Lower lobe of right lung (tissue), 2 donors: ENCODE measurements around the gene SLFN12. TPM values are rescaled to one million over a fixed set of nuclear protein-coding genes. Genes with fewer than 3 reads are reported as not detected.

Source experiments
- ATAC-seq, 2 donors: fragments of 200-7000 bp; cut with Tn5 transposase; one replicate each; pipeline ENCODE4 v1.9.1; 2020 to 2022; ENCODE audit warnings: mild to moderate bottlenecking in 2 of 2, moderate library complexity in 2 of 2
- DNase-seq: peaks from one replicate; pipeline ENCODE4 v3.0.0-alpha.2; 2020
- H3K27ac ChIP-seq: fragments of 200-600 bp; one replicate; pipeline ENCODE4 v1.8.0; 2022
- H3K27me3 ChIP-seq: fragments of 200-600 bp; one replicate; pipeline ENCODE4 v1.8.0; 2022; ENCODE audit warnings: low read depth
- H3K36me3 ChIP-seq: fragments of 200-600 bp; one replicate; pipeline ENCODE4 v1.8.0; 2022; ENCODE audit warnings: mild to moderate bottlenecking
- H3K4me1 ChIP-seq: fragments of 200-600 bp; one replicate; pipeline ENCODE4 v1.8.0; 2022
- H3K4me3 ChIP-seq: fragments of 200-600 bp; one replicate; pipeline ENCODE4 v1.8.0; 2022; ENCODE audit warnings: mild to moderate bottlenecking
- H3K9me3 ChIP-seq: fragments of 200-600 bp; one replicate; pipeline ENCODE4 v1.8.0; 2022
- intact Hi-C: fragments of 100-400 bp; cut with DNase I; formaldehyde crosslinking; loops from one replicate; pipeline ENCODE4 v1.11.0; 2022
- total RNA-seq: library from RNA; stranded (reverse); fragmentation: NEBNext Ultra II Directional; extraction: Animal tissue kit (Norgen Biotek cat#: 25700); gene quantifications from one replicate; pipeline ENCODE4 v1.2.1, GENCODE V29; 2021
- TF ChIP-seq, protein P1 (sequence below): fragments of 200-600 bp; IDR thresholded peaks from one replicate; pipeline ENCODE4 v1.8.0; 2022; ENCODE audit warnings: antibody characterized with exemption, mild to moderate bottlenecking
- donor health status: DM: no; HTN: yes; CAD: no; lungs with severe emphysema.

The SLFN12 gene
- total RNA-seq, 1 donor from 2014 or later = 16.7 TPM

- DNase-seq (peak; percentile 89), ATAC-seq (peak; percentile 94 to 96)
- Histone ChIP-seq H3K4me1 (peaks cover 14% of the 10 kb centered on the region), H3K27me3 (peaks cover 8% of the 10 kb centered on the region), H3K4me3 (peak within 1 kb of the TSS; percentile 67), H3K9me3 (no peaks in the 10 kb centered on the region), H3K36me3 (no peaks in the 10 kb centered on the region), H3K27ac (peak within 1 kb of the TSS; percentile 76)
- TF ChIP-seq, protein P1, sequence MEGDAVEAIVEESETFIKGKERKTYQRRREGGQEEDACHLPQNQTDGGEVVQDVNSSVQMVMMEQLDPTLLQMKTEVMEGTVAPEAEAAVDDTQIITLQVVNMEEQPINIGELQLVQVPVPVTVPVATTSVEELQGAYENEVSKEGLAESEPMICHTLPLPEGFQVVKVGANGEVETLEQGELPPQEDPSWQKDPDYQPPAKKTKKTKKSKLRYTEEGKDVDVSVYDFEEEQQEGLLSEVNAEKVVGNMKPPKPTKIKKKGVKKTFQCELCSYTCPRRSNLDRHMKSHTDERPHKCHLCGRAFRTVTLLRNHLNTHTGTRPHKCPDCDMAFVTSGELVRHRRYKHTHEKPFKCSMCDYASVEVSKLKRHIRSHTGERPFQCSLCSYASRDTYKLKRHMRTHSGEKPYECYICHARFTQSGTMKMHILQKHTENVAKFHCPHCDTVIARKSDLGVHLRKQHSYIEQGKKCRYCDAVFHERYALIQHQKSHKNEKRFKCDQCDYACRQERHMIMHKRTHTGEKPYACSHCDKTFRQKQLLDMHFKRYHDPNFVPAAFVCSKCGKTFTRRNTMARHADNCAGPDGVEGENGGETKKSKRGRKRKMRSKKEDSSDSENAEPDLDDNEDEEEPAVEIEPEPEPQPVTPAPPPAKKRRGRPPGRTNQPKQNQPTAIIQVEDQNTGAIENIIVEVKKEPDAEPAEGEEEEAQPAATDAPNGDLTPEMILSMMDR = no peak
- intact Hi-C loops = no loop called here
These were observed 16.1 kb upstream of the SLFN12 start, which contains the start of gene SLFN13 for GRCh38 chr17:35448214-35448898. SLFN13 (minus strand) TSS chr17:35448766; CDS start chr17:35445680, 3,086 bp downstream.

DNA sequence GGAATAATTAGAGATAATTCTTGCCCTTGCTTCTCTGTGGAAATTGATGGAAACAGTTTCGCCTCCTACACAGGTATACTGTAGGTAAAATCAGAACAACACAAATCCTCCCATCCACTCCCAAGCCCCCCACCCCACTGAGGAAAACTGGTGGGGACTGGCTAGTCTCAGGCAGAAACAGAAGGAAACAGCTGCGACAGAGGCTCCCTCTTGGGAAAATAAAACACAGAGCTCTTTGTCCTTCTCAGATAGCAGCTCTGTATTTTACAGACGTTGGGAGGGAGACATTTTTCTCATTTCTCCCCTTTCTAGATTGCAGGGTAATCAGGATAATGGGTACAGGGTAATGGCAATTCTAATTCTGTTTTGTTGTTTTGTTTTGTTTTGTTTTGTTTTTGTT lies 15.2 kb upstream of the SLFN12 start:
- Histone ChIP-seq H3K9me3 (no peaks in the 10 kb centered on the region), H3K27me3 (peaks cover 8% of the 10 kb centered on the region), H3K36me3 (no peaks in the 10 kb centered on the region), H3K4me3 (peak overlapping the region; percentile 67), H3K27ac (peak overlapping the region; percentile 76), H3K4me1 (peaks cover 14% of the 10 kb centered on the region)
- TF ChIP-seq, protein P1 = no peak
- no peak for DNase-seq
- ATAC-seq = no peak
- intact Hi-C loops = no loop called here

- TF ChIP-seq, protein P1 = no peak
- ATAC-seq (no peak), DNase-seq (no peak)
- Histone ChIP-seq H3K27ac (no peak overlapping the region), H3K4me1 (peaks cover 6% of the 10 kb centered on the region), H3K4me3 (no peak overlapping the region), H3K36me3 (no peaks in the 10 kb centered on the region), H3K27me3 (no peaks in the 10 kb centered on the region), H3K9me3 (no peaks in the 10 kb centered on the region)
- intact Hi-C loops = no loop called here
These were observed 6.1 kb upstream of the SLFN12 start for GRCh38 chr17:35438433-35438832.

DNA sequence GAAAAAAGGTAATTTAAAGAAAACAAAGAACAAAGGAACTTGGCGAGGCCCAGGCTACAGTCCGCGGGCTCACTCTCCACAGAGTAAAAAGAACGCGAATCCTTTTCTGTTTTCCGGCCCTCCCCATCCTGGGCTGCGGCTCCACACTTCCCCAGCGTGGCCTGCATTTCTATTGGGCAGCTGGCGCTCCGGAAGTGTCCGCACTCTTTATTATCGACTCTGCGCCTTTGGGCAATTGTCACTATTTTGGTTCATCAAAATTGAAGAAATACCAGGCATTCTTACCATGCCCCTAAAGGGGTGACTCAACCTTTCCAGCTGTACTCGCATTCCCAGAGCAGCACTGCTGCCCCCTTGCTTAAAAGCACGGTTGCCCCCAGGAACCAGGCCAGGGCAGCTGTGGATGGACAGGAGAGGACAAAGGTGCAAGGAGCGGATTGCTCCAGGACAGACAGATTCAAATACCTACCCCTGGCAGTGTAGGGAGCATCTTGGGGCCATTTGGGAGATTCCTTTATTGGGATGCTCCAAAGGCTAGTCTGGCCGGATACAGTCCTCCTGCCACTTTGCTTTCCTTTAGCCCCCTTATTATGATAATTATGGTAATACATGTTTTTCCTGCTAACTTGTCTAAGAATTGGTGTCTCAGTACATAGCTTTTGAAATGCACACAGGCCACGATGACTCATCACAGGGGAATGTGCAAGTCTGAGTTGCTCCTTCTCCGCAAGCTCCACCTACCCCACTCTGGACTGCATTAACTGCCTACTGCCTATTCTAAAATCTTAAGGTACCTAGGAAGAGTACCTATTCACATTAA lies 985 bp upstream of the SLFN12 start:
- ATAC-seq = peak; percentile 94 to 96
- H3K4me3 ChIP-seq = peak overlapping the region; percentile 67
- peak overlapping the region; percentile 84 for H3K27ac ChIP-seq
- peak; percentile 73 for DNase-seq
- H3K9me3 ChIP-seq = no peaks in the 10 kb centered on the region
- H3K4me1 ChIP-seq = peaks cover 24% of the 10 kb centered on the region
- TF ChIP-seq, protein P1 = no peak
- intact Hi-C loops = no loop called here
- H3K36me3 ChIP-seq = no peaks in the 10 kb centered on the region
- H3K27me3 ChIP-seq = no peaks in the 10 kb centered on the region

GRCh38 chr17:35429702-35430101 lies 2.6 kb downstream of the SLFN12 start:
- intact Hi-C loops = no loop called here

More at GRCh38 chr17:35429702-35430101, 2.6 kb downstream of the SLFN12 start:
- peaks cover 24% of the 10 kb centered on the region for H3K4me1 ChIP-seq
- no peak overlapping the region for H3K27ac ChIP-seq
- DNase-seq (no peak), ATAC-seq (no peak)
- H3K9me3 ChIP-seq = no peaks in the 10 kb centered on the region
- no peaks in the 10 kb centered on the region for H3K27me3 ChIP-seq
- H3K4me3 ChIP-seq = no peak overlapping the region
- TF ChIP-seq, protein P1 = no peak
- no peaks in the 10 kb centered on the region for H3K36me3 ChIP-seq
